K562 (cell line): Measurements from ENCODE around the gene MAML1. TPM values are rescaled to one million over a fixed set of nuclear protein-coding genes. Genes with fewer than 3 reads are reported as not detected.
A peak's percentile ranks its signal among the peaks of the same experiment; 100 is the strongest.

Experiments
- CBFA2T3 ChIP-seq: fragments of 450-650 bp; IDR thresholded peaks from 2 replicates; pipeline ENCODE4 v1.6.1; 2017
- DPF2 ChIP-seq: fragments of 450-650 bp; IDR thresholded peaks from 2 replicates; pipeline ENCODE4 v1.6.1; 2016
- E2F5 ChIP-seq: sonication (generic); formaldehyde crosslinking; IDR thresholded peaks from 2 replicates; pipeline ENCODE4 v1.8.0; 2022; ENCODE audit warnings: mild to moderate bottlenecking, missing genetic modification reagents
- GTF2E2 ChIP-seq: fragments of 200-800 bp; sonication (Bioruptor generic); IDR thresholded peaks from 2 replicates; pipeline ENCODE4 v1.6.1; 2016; ENCODE audit warnings: missing genetic modification characterization, missing compliant biosample characterization
- HDAC1 ChIP-seq, 2 experiments: fragments of 450-650 bp; IDR thresholded peaks; 2 replicates each; pipeline ENCODE4 v1.6.1; 2016 to 2017; ENCODE audit warnings: inconsistent platforms in 1 of 2, mild to moderate bottlenecking in 1 of 2, moderate library complexity in 1 of 2
- KLF6 ChIP-seq: fragments of 250-450 bp; sonication (Bioruptor Pico); IDR thresholded peaks from 2 replicates; pipeline ENCODE4 v1.4.0; 2020; ENCODE audit warnings: mild to moderate bottlenecking, moderate library complexity, borderline replicate concordance
- MEIS2 ChIP-seq: fragments of 450-650 bp; IDR thresholded peaks from 2 replicates; pipeline ENCODE4 v1.6.1; 2014; ENCODE audit warnings: mild to moderate bottlenecking; ENCODE audit not compliant: partially characterized antibody
- MYC ChIP-seq, 2 experiments: fragments of 250-450 bp in 1 of 2; sonication (Bioruptor Pico) in 1 of 2; IDR thresholded peaks; 2 replicates each; pipeline versions ENCODE4 v1.5.1 to v1.6.1; 2012 to 2021; ENCODE audit warnings: low read depth in 2 of 2, borderline replicate concordance in 1 of 2, improper control_type of control experiment in 1 of 2, low read length in 1 of 2, mild to moderate bottlenecking in 1 of 2, moderate library complexity in 1 of 2
- NCOR1 ChIP-seq: fragments of 450-650 bp; IDR thresholded peaks from 2 replicates; pipeline ENCODE4 v1.6.1; 2016; ENCODE audit warnings: mild to moderate bottlenecking, moderate library complexity
- NFRKB ChIP-seq: fragments of 450-650 bp; IDR thresholded peaks from 2 replicates; pipeline ENCODE4 v1.6.1; 2016; ENCODE audit warnings: low read depth
- NR3C1 ChIP-seq: sonication (generic); formaldehyde crosslinking; IDR thresholded peaks from 2 replicates; pipeline ENCODE4 v1.8.1; 2022; ENCODE audit warnings: missing genetic modification reagents
- PHB2 ChIP-seq: fragments of 450-650 bp; IDR thresholded peaks from 2 replicates; pipeline ENCODE4 v1.6.1; 2017; ENCODE audit warnings: low read depth
- RCOR1 ChIP-seq, 2 experiments: IDR thresholded peaks; 2 replicates each; pipeline ENCODE4 v1.6.1; 2012; ENCODE audit warnings: low read depth in 2 of 2, low read length in 2 of 2, borderline replicate concordance in 1 of 2, improper control_type of control experiment in 1 of 2
- SIN3A ChIP-seq, 2 experiments: fragments of 150-350 bp in 1 of 2; IDR thresholded peaks; 2 replicates each; pipeline ENCODE4 v1.6.1; 2011 to 2016; ENCODE audit warnings: borderline replicate concordance in 2 of 2, low read depth in 2 of 2, low read length in 2 of 2, mild to moderate bottlenecking in 2 of 2, moderate library complexity in 2 of 2; ENCODE audit not compliant: control insufficient read depth in 1 of 2
- SMAD2 ChIP-seq: fragments of 150-350 bp; IDR thresholded peaks from 2 replicates; pipeline ENCODE4 v1.6.1; 2014; ENCODE audit warnings: low read depth, mild to moderate bottlenecking, low read length
- SMARCA4 ChIP-seq: fragments of 450-650 bp; IDR thresholded peaks from 2 replicates; pipeline ENCODE4 v1.6.1; 2016
- SMARCE1 ChIP-seq: fragments of 450-650 bp; IDR thresholded peaks from 2 replicates; pipeline ENCODE4 v1.7.1; 2016; ENCODE audit warnings: mild to moderate bottlenecking
- TAF1 ChIP-seq: IDR thresholded peaks from 2 replicates; pipeline ENCODE4 v1.6.1; 2011; ENCODE audit warnings: mild to moderate bottlenecking, low read length, moderate library complexity; ENCODE audit not compliant: insufficient read depth, control insufficient read depth, severe bottlenecking; ENCODE audit errors: extremely low read depth
- TAL1 ChIP-seq: fragments of 450-650 bp; IDR thresholded peaks from 2 replicates; pipeline ENCODE4 v1.6.1; 2016; ENCODE audit warnings: mild to moderate bottlenecking
- TCFL5 ChIP-seq: fragments of 250-450 bp; sonication (Bioruptor Pico); conservative IDR thresholded peaks from 2 replicates; pipeline ENCODE4 v1.6.1; 2021; ENCODE audit warnings: mild to moderate bottlenecking, moderate library complexity, matching md5 sums
- TRIM24 ChIP-seq, 2 experiments: fragments of 450-650 bp; IDR thresholded peaks; 2 replicates each; pipeline ENCODE4 v1.6.1; 2016
- U2AF2 ChIP-seq: fragments of 200-400 bp; formaldehyde crosslinking; optimal IDR thresholded peaks from 2 replicates; pipeline ENCODE3; 2017; ENCODE audit warnings: low read depth, mild to moderate bottlenecking, low read length
- WHSC1 ChIP-seq: IDR thresholded peaks from one replicate; pipeline ENCODE4 v1.6.1; 2012; ENCODE audit warnings: low read length, control low read depth, inconsistent platforms
- ZFPM2 ChIP-seq: fragments of 250-450 bp; sonication (Bioruptor Pico); IDR thresholded peaks from 2 replicates; pipeline ENCODE4 v1.5.1; 2022; ENCODE audit warnings: mild to moderate bottlenecking
- ZNF717 ChIP-seq: fragments of 250-450 bp; sonication (Bioruptor Pico); IDR thresholded peaks from 2 replicates; pipeline ENCODE4 v1.5.0; 2021
- polyA plus RNA-seq, 8 experiments: library from polyadenylated mRNA; depleted of rRNA in 4 of 8; stranded (reverse) in 5 of 8; unstranded in 3 of 8; fragments of >200 nt; fragmentation: Nextera tagmentation in 2 of 8; fragmentation: Illumina TruSeq in 1 of 8; extraction: Ambion mirVana in 2 of 8; extraction: Trizol in 1 of 8; gene quantifications; 2 replicates each; pipeline versions ENCODE4 v1.2.1 to v1.2.3, GENCODE V29; 2011 to 2014; ENCODE audit warnings: inconsistent platforms in 1 of 8, missing spikeins in 1 of 8
- total RNA-seq, 7 experiments: library from RNA; depleted of rRNA in 6 of 7; stranded (reverse); fragments of >200 nt in 6 of 7; fragmentation: Illumina TruSeq in 2 of 7; extraction: Trizol in 2 of 7; gene quantifications; 2 replicates each; pipeline versions ENCODE4 v1.2.1 to v1.2.3, GENCODE V29; 2011 to 2021; ENCODE audit warnings: low replicate concordance in 1 of 7
- TF ChIP-seq, protein P1 (sequence below), 2 experiments: fragments of 450-650 bp; conservative IDR thresholded peaks; 2 replicates each; pipeline ENCODE4 v1.6.1; 2017; ENCODE audit warnings: mild to moderate bottlenecking in 2 of 2, moderate library complexity in 2 of 2
- TF ChIP-seq, protein P2 (sequence below): IDR thresholded peaks from 2 replicates; pipeline ENCODE4 v1.6.1; 2012; ENCODE audit warnings: low read depth, low read length, improper control_type of control experiment, borderline replicate concordance

MAML1 gene
- total and polyA plus RNA-seq, 9 of the 15 experiments (the other 6 are each of a cell fraction or from before 2014, with no cell fraction given), result 0.32 to 18.4 (median 7.0) TPM

- peak in 1 of 2 experiments; percentile 53; a peak in 1 of 4 replicates for TF ChIP-seq SIN3A (IDR thresholded peaks at IDR 0.05; ENCODE audit: borderline replicate concordance in 2 of 2, control insufficient read depth in 1 of 2, low read depth in 2 of 2, low read length in 2 of 2)
- TF ChIP-seq MYC (IDR thresholded peaks at IDR 0.05; ENCODE audit: low read depth, low read length), result peak; percentile 33; the same call in 1 of the 2 replicates
- no peak for TF ChIP-seq MYC (CRISPR knock-in tag; IDR thresholded peaks at IDR 0.05; ENCODE audit: borderline replicate concordance, low read depth)
- no peak for TF ChIP-seq ZFPM2 (CRISPR knock-in tag)
- TF ChIP-seq MEIS2, result peak; percentile 87
- TF ChIP-seq ZNF717, result no peak
- no peak for TF ChIP-seq U2AF2
- TF ChIP-seq SMARCA4, result peak; percentile 91
- peak; percentile 78 for TF ChIP-seq PHB2
- TF ChIP-seq KLF6 (CRISPR knock-in tag), result no peak
- peak; percentile 93 for TF ChIP-seq NCOR1
- TF ChIP-seq RCOR1 (IDR thresholded peaks at IDR 0.05; ENCODE audit: borderline replicate concordance in 1 of 2, low read depth in 2 of 2, low read length in 2 of 2), result peak in 1 of 2 experiments; percentile 78; a peak in 2 of 4 replicates
- peak; percentile 94 to 95 for TF ChIP-seq TRIM24 (IDR thresholded peaks at IDR 0.05)
- no peak for TF ChIP-seq WHSC1
- no peak for TF ChIP-seq E2F5 (CRISPR knock-in tag)
- no peak for TF ChIP-seq NR3C1
- no peak for TF ChIP-seq NFRKB
- TF ChIP-seq, protein P1, sequence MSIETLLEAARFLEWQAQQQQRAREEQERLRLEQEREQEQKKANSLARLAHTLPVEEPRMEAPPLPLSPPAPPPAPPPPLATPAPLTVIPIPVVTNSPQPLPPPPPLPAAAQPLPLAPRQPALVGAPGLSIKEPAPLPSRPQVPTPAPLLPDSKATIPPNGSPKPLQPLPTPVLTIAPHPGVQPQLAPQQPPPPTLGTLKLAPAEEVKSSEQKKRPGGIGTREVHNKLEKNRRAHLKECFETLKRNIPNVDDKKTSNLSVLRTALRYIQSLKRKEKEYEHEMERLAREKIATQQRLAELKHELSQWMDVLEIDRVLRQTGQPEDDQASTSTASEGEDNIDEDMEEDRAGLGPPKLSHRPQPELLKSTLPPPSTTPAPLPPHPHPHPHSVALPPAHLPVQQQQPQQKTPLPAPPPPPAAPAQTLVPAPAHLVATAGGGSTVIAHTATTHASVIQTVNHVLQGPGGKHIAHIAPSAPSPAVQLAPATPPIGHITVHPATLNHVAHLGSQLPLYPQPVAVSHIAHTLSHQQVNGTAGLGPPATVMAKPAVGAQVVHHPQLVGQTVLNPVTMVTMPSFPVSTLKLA (conservative IDR thresholded peaks at IDR 0.05), result peak; percentile 19 to 80; a peak in 2 of 4 replicates
- peak; percentile 70; the same call in 1 of the 2 replicates for TF ChIP-seq SMARCE1
- TF ChIP-seq SMAD2, result no peak
- peak; percentile 97 for TF ChIP-seq CBFA2T3
- TF ChIP-seq TAL1, result peak; percentile 91
- TF ChIP-seq TCFL5 (CRISPR knock-in tag), result no peak
- TF ChIP-seq GTF2E2 (tag), result no peak
- peak; percentile 94 for TF ChIP-seq DPF2
- peak in 1 of 2 experiments; percentile 82; a peak in 2 of 4 replicates for TF ChIP-seq HDAC1 (IDR thresholded peaks at IDR 0.05)
- peak; percentile 53 for TF ChIP-seq TAF1
- TF ChIP-seq, protein P2, sequence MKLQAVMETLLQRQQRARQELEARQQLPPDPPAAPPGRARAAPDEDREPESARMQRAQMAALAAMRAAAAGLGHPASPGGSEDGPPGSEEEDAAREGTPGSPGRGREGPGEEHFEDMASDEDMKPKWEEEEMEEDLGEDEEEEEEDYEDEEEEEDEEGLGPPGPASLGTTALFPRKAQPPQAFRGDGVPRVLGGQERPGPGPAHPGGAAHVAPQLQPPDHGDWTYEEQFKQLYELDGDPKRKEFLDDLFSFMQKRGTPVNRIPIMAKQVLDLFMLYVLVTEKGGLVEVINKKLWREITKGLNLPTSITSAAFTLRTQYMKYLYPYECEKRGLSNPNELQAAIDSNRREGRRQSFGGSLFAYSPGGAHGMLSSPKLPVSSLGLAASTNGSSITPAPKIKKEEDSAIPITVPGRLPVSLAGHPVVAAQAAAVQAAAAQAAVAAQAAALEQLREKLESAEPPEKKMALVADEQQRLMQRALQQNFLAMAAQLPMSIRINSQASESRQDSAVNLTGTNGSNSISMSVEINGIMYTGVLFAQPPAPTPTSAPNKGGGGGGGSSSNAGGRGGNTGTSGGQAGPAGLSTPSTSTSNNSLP, result peak; percentile 32; the same call in 1 of the 2 replicates
Measured at GRCh38 chr5:179700401-179700918, 32.2 kb upstream of the MAML1 start (continued).
